Right lobe of liver (tissue), 6 donors: ENCODE data around the gene HAT1. TPM values are rescaled to one million over a fixed set of nuclear protein-coding genes. Genes with fewer than 3 reads are reported as not detected.

ENCODE experiments used
- ATAC-seq, 4 donors: fragments of 200-7000 bp; cut with Tn5 transposase; one replicate each; pipeline ENCODE4 v1.9.1; 2020; ENCODE audit warnings: mild to moderate bottlenecking in 4 of 4, moderate library complexity in 4 of 4
- DNase-seq, 3 donors: peaks; one replicate each; pipeline ENCODE4 v3.0.0-alpha.2; 2020
- H3K27ac ChIP-seq, 3 donors: fragments of 200-600 bp; one replicate each; pipeline ENCODE4 v1.8.0; 2022
- H3K27me3 ChIP-seq, 2 donors: fragments of 200-600 bp; one replicate each; pipeline ENCODE4 v1.8.0; 2022
- H3K36me3 ChIP-seq, 4 donors: fragments of 200-600 bp; sonication (generic) in 1 of 4; one replicate each; pipeline versions ENCODE4 v1.5.1 to v1.8.0; 2017 to 2022; ENCODE audit warnings: control low read depth in 1 of 4
- H3K4me1 ChIP-seq, 4 donors: fragments of 200-600 bp; sonication (generic) in 1 of 4; one replicate each; pipeline versions ENCODE4 v1.5.1 to v1.8.0; 2017 to 2022; ENCODE audit warnings: control low read depth in 1 of 4
- H3K4me3 ChIP-seq, 3 donors: fragments of 200-600 bp; one replicate each; pipeline ENCODE4 v1.8.0; 2022
- H3K9me3 ChIP-seq, 4 donors: fragments of 200-600 bp; sonication (generic) in 1 of 4; one replicate each; pipeline versions ENCODE4 v1.5.1 to v1.8.0; 2017 to 2022; ENCODE audit warnings: control low read depth in 1 of 4
- POLR2A ChIP-seq: fragments of 450-650 bp; IDR thresholded peaks from one replicate; pipeline ENCODE4 v1.6.1; 2017; ENCODE audit warnings: antibody characterized with exemption, mild to moderate bottlenecking
- WGBS: methylation state at CpG from one replicate; pipeline ENCODE4 v1.1.6; 2018; ENCODE audit warnings: low coverage, low lambda C conversion rate; ENCODE audit not compliant: insufficient coverage; ENCODE audit errors: missing lambda C conversion rate; 5-methylcytosine and 5-hydroxymethylcytosine counted together
- intact Hi-C, 2 donors: fragments of 100-400 bp; cut with DNase I; formaldehyde crosslinking; loops; one replicate each; pipeline versions ENCODE4 v1.11.2 to v1.14.1; 2022
- total RNA-seq, 6 experiments: library from RNA; depleted of rRNA in 2 of 6; stranded (reverse); fragments of >200 nt in 2 of 6; fragmentation: NEBNext Ultra II Directional in 3 of 6; extraction: Animal tissue kit (Norgen Biotek cat#: 25700) in 3 of 6; gene quantifications; one replicate each; pipeline versions ENCODE4 v1.1.0 to v1.2.4, GENCODE V29; 2016 to 2023
- TF ChIP-seq, protein P1 (sequence below), 4 donors: fragments of 200-600 bp in 3 of 4; fragments of 450-650 bp in 1 of 4; IDR thresholded peaks; one replicate each; pipeline versions ENCODE4 v1.5.1 to v1.8.0; 2016 to 2022; ENCODE audit warnings: antibody characterized with exemption in 4 of 4, mild to moderate bottlenecking in 2 of 4
- donor health status: DM: no; HTN: yes; CAD: no.
- donor health status: DM: no; HTN: no; CAD: no.
- donor health status: DM: no; HTN: no; CAD: no.
- donor health status: DM: no; HTN: yes; CAD: no.
- donor health status: DM: no; HTN: yes; CAD: no.

HAT1 gene
- total RNA-seq, 6 experiments from 2014 or later = 10.7 to 16.3 (median 13.4) TPM

DNA sequence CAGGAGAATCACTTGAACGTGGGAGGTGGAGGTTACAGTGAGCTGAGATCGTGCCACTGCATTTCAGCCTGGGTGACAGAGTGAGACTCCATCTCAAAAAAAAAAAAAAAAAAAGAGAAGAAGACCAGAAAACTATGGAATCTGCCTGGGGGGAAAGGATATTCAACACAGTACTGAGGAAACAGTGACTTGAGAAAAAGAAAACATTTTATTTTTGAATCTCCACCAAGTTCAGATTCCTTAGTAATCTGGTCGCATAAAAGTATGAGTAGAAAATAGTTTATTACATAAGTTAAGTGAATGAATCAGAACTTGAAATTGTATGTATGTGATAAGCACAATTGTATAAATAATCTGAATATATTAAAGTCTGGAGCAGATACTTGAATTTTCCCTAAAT, 13.0 kb upstream of the HAT1 start:
- Histone ChIP-seq H3K9me3 (no peaks in the 10 kb centered on the region), H3K27ac (no peak overlapping the region), H3K27me3 (no peaks in the 10 kb centered on the region), H3K4me3 (no peak overlapping the region), H3K4me1 (no peaks in the 10 kb centered on the region), H3K36me3 (no peaks in the 10 kb centered on the region)
- WGBS = 86% methylated on average over 1 of the region's 3 CpGs
- DNase-seq (no peak), ATAC-seq (no peak)
- intact Hi-C loops = no loop called here
- TF ChIP-seq POLR2A = no peak
- TF ChIP-seq, protein P1, sequence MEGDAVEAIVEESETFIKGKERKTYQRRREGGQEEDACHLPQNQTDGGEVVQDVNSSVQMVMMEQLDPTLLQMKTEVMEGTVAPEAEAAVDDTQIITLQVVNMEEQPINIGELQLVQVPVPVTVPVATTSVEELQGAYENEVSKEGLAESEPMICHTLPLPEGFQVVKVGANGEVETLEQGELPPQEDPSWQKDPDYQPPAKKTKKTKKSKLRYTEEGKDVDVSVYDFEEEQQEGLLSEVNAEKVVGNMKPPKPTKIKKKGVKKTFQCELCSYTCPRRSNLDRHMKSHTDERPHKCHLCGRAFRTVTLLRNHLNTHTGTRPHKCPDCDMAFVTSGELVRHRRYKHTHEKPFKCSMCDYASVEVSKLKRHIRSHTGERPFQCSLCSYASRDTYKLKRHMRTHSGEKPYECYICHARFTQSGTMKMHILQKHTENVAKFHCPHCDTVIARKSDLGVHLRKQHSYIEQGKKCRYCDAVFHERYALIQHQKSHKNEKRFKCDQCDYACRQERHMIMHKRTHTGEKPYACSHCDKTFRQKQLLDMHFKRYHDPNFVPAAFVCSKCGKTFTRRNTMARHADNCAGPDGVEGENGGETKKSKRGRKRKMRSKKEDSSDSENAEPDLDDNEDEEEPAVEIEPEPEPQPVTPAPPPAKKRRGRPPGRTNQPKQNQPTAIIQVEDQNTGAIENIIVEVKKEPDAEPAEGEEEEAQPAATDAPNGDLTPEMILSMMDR (IDR thresholded peaks at IDR 0.05) = no peak

DNA sequence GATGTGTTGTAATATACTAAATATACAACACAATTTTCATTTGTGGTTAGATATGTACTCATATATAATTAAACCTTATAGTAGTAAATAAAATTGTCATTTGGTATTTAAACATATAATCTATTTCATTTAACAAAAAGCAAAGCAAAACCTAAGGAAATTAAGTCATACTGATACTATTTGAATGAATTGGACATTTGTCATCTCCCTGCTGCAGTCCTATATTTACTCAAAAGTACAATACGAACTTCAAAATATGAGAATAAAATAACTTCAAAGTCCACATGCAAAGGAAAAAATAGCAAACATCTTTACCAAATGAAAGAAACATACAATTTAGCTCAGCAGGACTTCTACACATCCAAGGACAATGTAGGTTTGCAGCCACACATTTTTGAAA, 11.8 kb upstream of the HAT1 start:
- H3K27ac ChIP-seq = no peak overlapping the region
- intact Hi-C loops = no loop called here
- no peak overlapping the region for H3K4me3 ChIP-seq
- H3K4me1 ChIP-seq = no peaks in the 10 kb centered on the region
- TF ChIP-seq POLR2A = no peak
- ATAC-seq (no peak), DNase-seq (no peak)
- 25% methylated on average over 1 of the region's 1 CpG for whole genome bisulfite sequencing
- no peaks in the 10 kb centered on the region for H3K9me3 ChIP-seq
- H3K36me3 ChIP-seq = no peaks in the 10 kb centered on the region
- no peaks in the 10 kb centered on the region for H3K27me3 ChIP-seq

DNA sequence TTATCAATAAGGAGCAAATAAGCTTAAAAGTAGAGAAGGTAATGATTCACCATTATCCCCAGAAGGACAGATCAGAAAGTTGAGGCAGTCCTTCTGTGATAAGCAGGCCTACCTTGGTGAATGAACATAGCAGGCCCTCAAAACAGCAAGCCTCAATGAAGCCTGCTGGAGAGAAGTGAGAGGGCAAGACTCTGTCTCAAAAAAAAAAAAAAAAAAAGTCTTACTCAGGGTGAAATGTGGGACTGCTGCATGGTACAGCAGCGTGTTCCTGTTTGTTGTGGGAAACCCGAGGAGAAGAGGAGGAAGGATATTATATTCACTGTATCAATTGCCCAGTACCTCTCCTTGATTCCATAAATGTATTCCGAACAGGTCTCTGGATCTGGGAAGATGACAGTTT, 8.7 kb upstream of the HAT1 start:
- DNase-seq (no peak), ATAC-seq (no peak)
- Histone ChIP-seq H3K27ac (no peak overlapping the region), H3K4me3 (no peak overlapping the region), H3K27me3 (no peaks in the 10 kb centered on the region), H3K9me3 (no peaks in the 10 kb centered on the region), H3K4me1 (no peaks in the 10 kb centered on the region), H3K36me3 (no peaks in the 10 kb centered on the region)
- TF ChIP-seq POLR2A = no peak
- TF ChIP-seq, protein P1 (IDR thresholded peaks at IDR 0.05) = no peak
- 100% methylated on average over 1 of the region's 3 CpGs for WGBS
- intact Hi-C loops = no loop called here

DNA sequence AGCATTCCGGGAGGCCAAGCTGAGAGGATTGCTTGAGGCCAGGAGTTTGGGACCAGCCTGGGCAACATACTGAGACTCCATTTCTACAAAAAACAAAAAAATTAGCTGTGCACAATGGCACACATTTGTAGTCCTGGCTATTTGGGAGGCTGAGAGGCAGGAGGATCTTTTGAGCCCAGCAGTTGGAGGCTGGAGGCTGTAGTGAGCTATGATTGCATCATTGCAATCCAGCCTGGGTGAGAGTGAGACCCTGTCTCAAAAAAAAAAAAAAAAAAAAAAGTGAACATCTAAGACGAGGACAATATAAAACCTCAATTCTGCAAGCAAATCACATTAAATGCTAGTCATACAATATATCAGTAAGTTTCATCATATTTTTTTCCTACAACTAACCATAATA, 2.8 kb upstream of the HAT1 start:
- no peak overlapping the region for H3K4me3 ChIP-seq
- H3K4me1 ChIP-seq = peaks cover 0 to 9% (median 2%) of the 10 kb centered on the region in 4 donors
- 68% methylated on average over 2 of the region's 2 CpGs for WGBS
- H3K36me3 ChIP-seq = no peaks in the 10 kb centered on the region
- TF ChIP-seq POLR2A = no peak
- TF ChIP-seq, protein P1 (IDR thresholded peaks at IDR 0.05) = no peak
- ATAC-seq = no peak
- no peaks in the 10 kb centered on the region for H3K27me3 ChIP-seq
- intact Hi-C loops = no loop called here
- no peak overlapping the region for H3K27ac ChIP-seq
- no peaks in the 10 kb centered on the region for H3K9me3 ChIP-seq
- DNase-seq = no peak

DNA sequence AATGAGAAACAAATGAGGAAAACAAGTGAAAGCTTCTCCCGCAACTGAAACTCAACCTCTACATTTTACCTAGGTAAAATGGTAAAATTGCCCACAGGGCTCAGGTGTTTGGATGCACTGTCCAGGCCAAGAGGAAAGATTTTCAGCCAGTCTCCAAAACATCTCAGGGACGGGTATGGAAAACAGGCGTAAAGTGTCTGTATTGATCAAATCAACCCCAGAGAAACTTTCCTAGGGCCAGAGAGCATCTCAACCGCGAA, 361 bp upstream of the HAT1 start:
- 19% methylated on average over 3 of the region's 5 CpGs for WGBS

DNA sequence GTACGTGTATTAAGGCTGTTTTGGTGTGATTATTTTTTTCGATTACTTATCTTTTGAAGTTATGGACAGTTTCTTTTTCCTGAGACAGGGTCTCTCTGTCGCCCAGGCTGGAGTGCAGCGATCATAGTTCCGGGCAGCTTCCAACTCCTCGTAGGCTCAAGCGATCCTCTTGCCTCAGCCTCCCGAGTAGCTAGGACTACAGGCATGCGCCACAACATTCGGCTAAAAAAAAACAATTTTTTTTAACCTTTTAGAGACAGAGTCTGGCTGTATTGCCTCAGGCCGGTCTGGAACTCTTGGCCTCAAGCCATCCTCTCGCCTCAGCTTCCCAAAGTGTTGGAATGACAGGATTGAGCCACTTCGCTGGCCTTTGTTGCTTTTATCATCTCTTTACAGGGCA, 945 bp downstream of the HAT1 start:
- H3K4me1 ChIP-seq = peaks cover 0 to 9% (median 2%) of the 10 kb centered on the region in 4 donors
- ATAC-seq = no peak

More for the DNA sequence above, 361 bp upstream of the HAT1 start:
- ATAC-seq = no peak
- H3K4me1 ChIP-seq = peaks cover 0 to 9% (median 2%) of the 10 kb centered on the region in 4 donors
- peak overlapping the region in 2 of 3 donors; percentile 40 to 79 for H3K27ac ChIP-seq
- peak overlapping the region; percentile 82 to 84 (median 84) for H3K4me3 ChIP-seq
- no peaks in the 10 kb centered on the region for H3K9me3 ChIP-seq
- no peak for DNase-seq
- TF ChIP-seq POLR2A = no peak
- H3K27me3 ChIP-seq = no peaks in the 10 kb centered on the region
- intact Hi-C loops = no loop called here
- no peaks in the 10 kb centered on the region for H3K36me3 ChIP-seq

More for the DNA sequence above, 945 bp downstream of the HAT1 start:
- Histone ChIP-seq H3K9me3 (no peaks in the 10 kb centered on the region), H3K4me3 (peak overlapping the region; percentile 82 to 84 (median 84)), H3K27me3 (no peaks in the 10 kb centered on the region), H3K27ac (peak overlapping the region in 2 of 3 donors; percentile 79 to 93), H3K36me3 (no peaks in the 10 kb centered on the region)
- 44% methylated on average over 13 of the region's 13 CpGs for WGBS
- TF ChIP-seq POLR2A = no peak
- TF ChIP-seq, protein P1 (IDR thresholded peaks at IDR 0.05) = no peak
- intact Hi-C loops = no loop called here
- DNase-seq = no peak
